NCI-H2196 treated with DMSO at 0.1 percent for 48 hours (cell line): ENCODE results near the gene SLC22A23.
"Not testable (repeated sequence)": the region's sequence is repeated elsewhere in the genome, so short reads cannot be mapped to it uniquely, and the experiment has no call there.

ENCODE experiments used
- DNase-seq: peaks from one replicate; lab custom pipeline; 2025; ENCODE audit not compliant: unreplicated experiment; lab: John Stamatoyannopoulos, UW

The SLC22A23 gene

DNA sequence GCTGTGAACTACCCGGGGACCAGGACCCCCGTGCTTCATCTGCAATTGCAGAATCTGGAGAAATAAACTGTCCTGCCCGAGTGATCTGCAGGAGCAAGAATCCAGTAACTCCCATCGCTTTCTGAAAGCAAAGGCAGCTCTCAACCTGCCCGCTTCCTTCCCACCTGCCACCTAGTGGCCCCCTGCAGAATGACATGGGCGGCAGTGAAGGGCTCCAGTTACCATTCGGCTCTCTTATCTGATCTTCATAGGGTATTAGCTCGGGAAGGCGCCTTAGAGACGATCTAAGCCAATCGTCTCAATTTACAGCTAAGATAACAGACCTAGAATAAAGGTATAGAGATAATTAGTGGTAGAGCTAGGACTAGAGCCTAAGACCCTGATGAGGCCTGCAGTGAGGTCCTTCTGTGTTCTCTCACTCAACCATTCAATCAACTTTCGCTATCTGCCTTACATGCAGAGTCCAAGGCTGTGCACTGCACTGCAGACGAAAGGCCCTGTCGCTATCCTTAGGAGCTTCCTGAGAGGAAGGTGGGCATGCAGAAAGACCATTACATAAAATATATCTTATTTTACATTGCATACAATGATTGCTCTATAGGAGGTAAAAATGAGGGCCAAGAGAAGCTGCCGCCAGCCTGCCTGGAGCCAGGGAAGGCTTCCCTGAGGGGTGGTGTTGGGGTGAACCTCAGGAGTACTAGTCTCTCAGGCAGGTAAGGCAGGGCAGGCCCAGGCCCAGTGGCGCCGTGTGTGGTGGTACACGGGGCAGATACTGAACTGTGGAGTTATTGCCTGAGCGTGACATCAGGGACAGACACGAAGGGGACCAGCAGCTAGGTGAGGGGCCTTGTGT, 205.2 kb downstream of the SLC22A23 start:
- DNase-seq: peak; percentile 68

DNA sequence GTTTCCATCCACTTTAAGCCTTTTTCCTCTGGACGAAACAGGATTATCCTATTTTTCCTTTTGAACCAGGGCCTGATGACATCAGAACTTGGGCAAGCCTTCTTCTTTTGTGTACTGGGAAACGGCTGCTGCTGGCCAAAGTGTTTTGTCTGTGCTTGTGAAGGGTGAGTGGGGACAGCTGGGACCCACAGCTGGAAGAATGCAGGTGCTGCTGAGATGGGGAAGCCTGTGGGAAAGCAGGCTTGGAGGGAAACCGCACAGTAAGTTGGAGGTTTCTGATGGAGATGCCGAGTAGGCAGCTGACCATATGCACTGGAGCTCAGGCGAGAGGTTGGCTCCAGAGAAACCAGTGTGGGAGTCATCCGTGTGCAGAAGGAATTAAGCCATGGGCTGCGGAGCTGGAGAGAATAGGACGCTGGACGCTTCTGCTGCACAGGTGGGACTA, 206.6 kb downstream of the SLC22A23 start:
- DNase-seq: no peak

DNA sequence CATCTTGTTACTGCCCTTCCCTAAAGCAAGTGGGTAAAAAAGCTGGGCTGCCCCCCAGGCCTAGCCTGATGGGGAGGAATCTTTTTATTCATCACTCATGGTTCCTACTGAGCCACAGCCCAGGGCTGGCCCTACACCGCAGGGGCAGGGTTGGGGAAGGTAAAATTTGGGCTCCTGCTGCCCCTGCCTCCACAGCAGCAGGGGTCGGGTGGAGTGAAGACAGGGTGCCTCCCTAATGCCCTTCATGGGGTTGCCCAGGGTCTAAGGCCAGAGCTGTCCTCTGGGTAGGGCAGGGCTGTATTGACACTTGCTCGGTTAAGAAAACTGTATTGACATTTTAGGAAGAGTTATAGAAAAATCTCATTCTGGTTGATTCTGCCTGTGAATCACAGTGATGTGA, 207.0 kb downstream of the SLC22A23 start:
- DNase-seq: no peak

- no peak for DNase-seq
Measured at GRCh38 chr6:3247255-3248146, 209.3 kb downstream of the SLC22A23 start.

- DNase-seq: no peak
Measured at GRCh38 chr6:3245216-3245615, 211.6 kb downstream of the SLC22A23 start.

DNA sequence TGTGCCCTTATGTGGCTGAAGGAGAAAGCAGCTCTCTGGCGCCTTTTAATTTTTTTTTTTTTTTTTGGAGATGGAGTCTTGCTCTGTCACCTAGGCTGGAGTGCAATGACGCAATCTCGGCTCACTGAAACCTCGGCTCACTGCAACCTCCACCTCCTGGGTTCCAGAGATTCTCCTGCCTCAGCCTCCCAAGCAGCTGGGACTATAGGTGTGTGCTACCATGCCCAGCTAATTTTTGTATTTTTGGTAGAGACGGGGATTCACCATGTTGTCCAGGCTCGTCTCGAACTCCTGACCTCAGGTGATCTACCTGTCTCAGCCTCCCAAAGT, 212.1 kb downstream of the SLC22A23 start:
- DNase-seq: not testable (repeated sequence)

DNA sequence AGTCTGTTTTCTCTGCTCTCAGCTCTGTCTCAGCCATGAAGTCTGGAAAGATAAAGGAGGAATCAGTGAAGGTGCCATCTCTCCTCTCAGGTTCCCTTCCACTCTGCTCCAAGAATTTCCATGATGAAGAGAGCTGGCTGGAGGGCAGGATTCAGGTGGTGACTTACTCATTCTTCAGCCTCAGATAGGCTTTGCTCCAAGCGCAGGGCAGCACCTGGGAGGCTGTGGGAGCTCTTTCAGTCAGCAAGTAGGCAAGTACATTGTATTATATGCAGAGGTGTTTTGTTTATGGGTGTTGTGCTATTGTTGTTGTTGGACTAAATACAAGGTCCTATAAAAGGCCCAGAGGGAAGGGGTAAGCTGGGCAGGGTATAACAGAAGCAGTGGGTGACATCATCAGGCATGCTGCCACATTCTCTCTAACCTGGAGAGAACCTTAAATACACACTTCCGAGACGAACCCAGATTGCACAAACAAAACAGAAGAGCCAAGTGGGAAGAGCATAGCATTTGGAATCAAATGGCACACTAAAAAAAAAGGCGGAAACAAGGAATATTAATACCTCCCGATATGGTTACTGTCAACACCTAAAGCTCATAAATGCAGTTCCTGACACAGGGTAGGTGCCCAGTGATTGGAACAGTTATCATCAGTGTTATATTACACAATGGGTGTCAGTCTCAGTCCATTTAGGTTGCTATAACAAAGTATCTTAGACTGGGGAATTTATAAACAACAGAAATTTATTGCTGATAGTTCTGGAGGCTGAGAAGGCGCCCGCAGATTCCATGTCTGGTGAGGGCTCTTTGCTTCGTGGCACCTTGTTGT, 212.6 kb downstream of the SLC22A23 start:
- no peak for DNase-seq

DNA sequence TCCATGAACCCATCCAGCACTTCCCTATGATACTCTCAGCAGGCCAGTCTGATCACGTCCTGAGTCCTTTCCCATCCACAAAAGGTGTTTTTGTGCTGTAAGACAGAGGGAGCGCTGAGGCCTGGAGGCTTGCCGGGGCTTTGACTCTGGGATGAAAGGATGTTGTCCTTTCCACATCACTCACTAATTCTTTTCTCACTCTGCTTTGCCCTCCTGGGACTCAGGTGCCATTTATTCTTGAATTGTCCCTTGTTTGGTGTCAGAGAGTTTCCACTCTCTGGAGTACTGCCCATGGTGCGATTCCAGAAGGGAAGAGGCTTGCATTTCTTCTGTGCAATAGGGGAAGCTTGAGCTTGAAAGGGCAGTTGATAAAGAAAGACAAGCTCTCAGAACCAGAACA, 214.1 kb downstream of the SLC22A23 start:
- DNase-seq: no peak

DNA sequence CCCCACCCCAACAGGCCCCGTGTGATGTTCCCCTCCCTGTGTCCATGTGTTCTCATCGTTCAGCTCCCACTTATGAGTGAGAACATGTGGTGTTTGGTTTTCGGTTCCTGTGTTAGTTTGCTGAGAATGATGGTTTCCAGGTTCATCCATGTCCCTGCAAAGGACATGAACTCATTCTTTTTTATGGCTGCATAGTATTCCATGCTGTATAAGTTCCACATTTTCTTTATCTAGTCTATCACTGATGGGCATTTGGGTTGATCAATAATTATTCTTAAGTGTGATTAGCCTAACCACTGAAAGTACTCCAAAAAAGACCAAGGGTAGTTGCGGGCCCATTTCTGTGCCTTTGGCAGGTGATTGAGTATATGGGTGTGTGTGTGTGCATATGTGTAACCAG, 215.1 kb downstream of the SLC22A23 start:
- DNase-seq: not testable (repeated sequence)

GRCh38 chr6:3240595-3240994, 216.3 kb downstream of the SLC22A23 start:
- no peak for DNase-seq

DNA sequence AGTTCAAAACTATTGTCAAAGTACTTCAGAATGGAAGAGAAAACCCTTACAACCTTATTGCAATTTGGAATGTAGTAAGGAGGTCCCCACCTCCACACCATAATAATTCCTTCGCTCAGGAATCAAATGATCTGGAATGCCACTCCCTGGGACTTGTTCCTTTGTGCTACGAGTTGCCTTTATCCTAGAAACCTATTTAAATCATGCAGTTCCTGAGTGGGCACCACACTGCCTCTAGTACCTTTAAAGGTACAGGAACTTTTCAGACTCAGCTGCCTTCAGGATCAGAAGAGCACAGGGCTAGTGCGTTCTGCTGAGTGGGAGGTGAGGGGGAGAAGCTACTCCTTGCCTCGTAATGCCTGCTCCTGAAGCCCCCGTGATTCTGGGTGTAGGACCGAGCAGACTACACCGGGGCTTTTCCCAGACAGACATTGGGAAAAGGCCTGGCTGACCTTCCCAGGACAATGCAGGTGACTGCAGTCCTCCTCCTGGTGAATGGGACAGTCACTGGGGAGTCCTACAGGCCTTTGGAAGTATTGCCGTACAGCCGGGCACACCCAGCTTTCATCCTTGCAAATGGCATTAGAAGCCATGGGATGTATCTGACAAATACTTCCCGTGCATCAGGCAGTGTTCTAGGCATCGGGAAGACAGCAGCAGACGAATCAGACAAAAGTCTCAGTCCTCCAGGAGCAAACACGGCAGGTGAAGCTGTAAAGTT, 217.6 kb downstream of the SLC22A23 start:
- DNase-seq: no peak

GRCh38 chr6:3237761-3238662, 218.8 kb downstream of the SLC22A23 start:
- DNase-seq: no peak

- DNase-seq: no peak
Measured at GRCh38 chr6:3236005-3236404, 220.8 kb downstream of the SLC22A23 start.

- DNase-seq: no peak
Measured at GRCh38 chr6:3235486-3235885, 221.4 kb downstream of the SLC22A23 start.

DNA sequence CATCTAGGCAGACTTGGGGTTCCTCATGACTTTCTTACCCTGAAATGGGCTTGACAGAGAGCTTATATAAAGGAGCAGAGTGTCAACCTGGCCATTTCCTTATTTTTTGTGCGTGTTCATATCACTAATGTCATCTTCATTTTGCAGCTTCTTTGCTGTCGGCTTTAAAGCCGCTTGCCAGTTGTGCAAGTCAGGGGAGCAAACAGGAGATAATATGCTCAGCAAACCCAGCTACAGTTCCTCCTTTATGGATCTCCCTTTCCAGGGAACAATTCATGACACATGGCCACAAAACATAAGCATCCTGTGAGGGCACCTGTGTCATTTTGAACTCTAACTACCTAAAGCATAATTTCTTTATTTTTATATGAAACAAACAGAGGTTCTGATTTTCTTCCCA, 222.9 kb downstream of the SLC22A23 start:
- no peak for DNase-seq

GRCh38 chr6:3233321-3233720, 223.5 kb downstream of the SLC22A23 start:
- no peak for DNase-seq

- no peak for DNase-seq
Measured at GRCh38 chr6:3232017-3232945, 224.6 kb downstream of the SLC22A23 start.

- DNase-seq: peak; percentile 87
Measured at GRCh38 chr6:3231247-3232016, 225.4 kb downstream of the SLC22A23 start.
